MCF 10A (cell line): ENCODE data around the gene NACA. TPM values are rescaled to one million over a fixed set of nuclear protein-coding genes. Genes with fewer than 3 reads are reported as not detected.
"Not testable (repeated sequence)": the region's sequence is repeated elsewhere in the genome, so short reads cannot be mapped to it uniquely, and the experiment has no call there.

Experiments
- BruUV-seq: library from RNA; stranded (reverse); fragments of 400-500 nt; replicated peaks from 2 replicates; lab custom pipeline; 2021; lab: Mats Ljungman, UMichigan
- CTCF ChIA-PET: fragments of 300-600 bp; sonication (Branson Sonifier 250); formaldehyde crosslinking; extraction: SDS; loops from one replicate; lab custom pipeline; 2021; ENCODE audit warnings: antibody characterized with exemption, inconsistent platforms; lab: Yijun Ruan, JAX
- POLR2A ChIA-PET: fragments of 300-600, 350-650 bp; sonication (Branson Sonifier 250); formaldehyde crosslinking; extraction: SDS; loops from one replicate; lab custom pipeline; 2020; ENCODE audit warnings: antibody characterized with exemption, inconsistent platforms; lab: Yijun Ruan, JAX
- DNase-seq: peaks from one replicate; pipeline ENCODE4 v3.0.0-alpha.2; 2018; ENCODE audit not compliant: unreplicated experiment
- H3K27ac Mint-ChIP-seq: one replicate; pipeline ENCODE4 v1.8.0; 2022; ENCODE audit warnings: mild to moderate bottlenecking, low read depth, mixed read lengths; ENCODE audit not compliant: unreplicated experiment
- H3K27me3 Mint-ChIP-seq: one replicate; pipeline ENCODE4 v1.8.0; 2022; ENCODE audit warnings: mixed read lengths; ENCODE audit not compliant: insufficient read depth, unreplicated experiment
- H3K36me3 Mint-ChIP-seq: one replicate; pipeline ENCODE4 v1.8.0; 2022; ENCODE audit warnings: mild to moderate bottlenecking, moderate library complexity, mixed read lengths; ENCODE audit not compliant: insufficient read depth, unreplicated experiment
- H3K4me1 Mint-ChIP-seq: one replicate; pipeline ENCODE4 v1.8.0; 2022; ENCODE audit warnings: mixed read lengths; ENCODE audit not compliant: insufficient read depth, unreplicated experiment
- H3K4me3 Mint-ChIP-seq: one replicate; pipeline ENCODE4 v1.8.0; 2022; ENCODE audit warnings: mild to moderate bottlenecking, moderate library complexity, mixed read lengths; ENCODE audit not compliant: unreplicated experiment
- H3K9me3 Mint-ChIP-seq: one replicate; pipeline ENCODE4 v1.8.0; 2022; ENCODE audit warnings: mixed read lengths; ENCODE audit not compliant: unreplicated experiment
- CTCF ChIP-seq: fragments of 200-600 bp; IDR thresholded peaks from one replicate; pipeline ENCODE4 v1.8.0; 2022; ENCODE audit warnings: antibody characterized with exemption, mild to moderate bottlenecking; ENCODE audit not compliant: unreplicated experiment
- intact Hi-C: fragments of 100-400 bp; cut with micrococcal nuclease; formaldehyde crosslinking; loops from 2 replicates; pipeline ENCODE4 v1.14.1; 2022
- total RNA-seq: library from RNA; stranded (reverse); gene quantifications from 2 replicates; pipeline ENCODE4 v1.2.3, GENCODE V29; 2022

The NACA gene
- total RNA-seq, 1 experiment from 2014 or later = 1,274 TPM

GRCh38 chr12:56753566-56753965 is 28.5 kb upstream of the NACA start:
- ChIA-PET POLR2A (interaction anchor here (0.6 to 1.7 kb wide), 8 partner anchors 28 to 626 kb away, joined by 3 to 6 read pairs (median 3); partner anchors contain the start of genes NACA and PTGES3), CTCF (interaction anchor here (0.7 to 8.0 kb wide), 6 partner anchors 16 to 370 kb away, joined by 3 to 119 read pairs (median 6); partner anchors contain the start of gene ZBTB39)
- no peak for DNase-seq
- Mint-ChIP-seq H3K27me3 (no peaks in the 10 kb centered on the region), H3K27ac (no peak overlapping the region), H3K36me3 (no peaks in the 10 kb centered on the region), H3K4me1 (peaks cover 20% of the 10 kb centered on the region), H3K9me3 (peaks cover 2% of the 10 kb centered on the region), H3K4me3 (no peak overlapping the region)
- TF ChIP-seq CTCF = no peak
- BruUV-seq = no TSS peak
- intact Hi-C loops = no loop called here

DNA sequence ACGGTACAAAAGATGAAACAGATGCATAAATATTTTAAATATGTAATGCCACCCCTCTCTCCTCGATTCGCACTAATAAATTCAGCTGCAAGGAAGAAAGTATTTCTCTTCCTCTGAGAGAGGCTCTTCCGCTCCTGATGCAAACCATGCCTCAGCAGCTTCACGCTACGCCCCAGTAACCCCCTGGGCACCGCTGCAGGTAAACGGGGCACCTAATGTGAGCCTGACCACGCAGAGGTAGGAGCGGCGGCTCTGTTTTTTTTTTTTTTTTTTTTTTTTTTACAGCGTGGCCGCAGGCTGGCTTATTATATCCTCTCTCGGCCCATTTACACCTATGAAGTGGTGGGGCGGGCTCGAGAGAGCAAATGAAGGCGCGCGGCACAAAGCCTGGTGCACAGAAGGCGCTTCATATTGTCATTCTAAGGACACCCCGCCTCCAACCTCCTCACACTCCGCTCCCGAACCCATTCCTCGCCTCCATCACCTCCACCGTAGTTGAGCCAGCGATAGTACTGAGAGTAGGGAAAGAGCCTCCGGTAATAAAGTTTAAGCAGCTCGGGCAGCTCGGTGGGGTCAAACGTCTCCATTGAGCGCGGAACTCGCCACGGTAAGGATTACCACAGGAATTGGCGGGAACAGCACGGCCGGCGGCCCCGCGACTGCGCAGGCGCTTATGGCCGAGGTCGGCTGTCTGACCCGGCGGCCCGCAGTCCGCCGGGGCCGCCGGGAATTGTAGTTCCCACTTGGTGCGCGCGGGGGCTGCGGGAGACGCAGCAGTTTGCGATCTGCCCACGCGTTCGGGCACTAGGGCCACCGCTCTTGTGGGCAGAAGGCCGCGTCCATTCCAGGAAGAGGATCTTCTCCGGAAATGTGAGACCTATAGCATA is 26.9 kb upstream of the NACA start, which contains the start of gene PRIM1:
PRIM1 (minus strand) TSS at position 612 of the 887 bp plus-strand sequence; CDS start at position 587, 25 bp downstream.
- Mint-ChIP-seq H3K4me3 (peak within 1 kb of the TSS; percentile 87), H3K9me3 (no peaks in the 10 kb centered on the region), H3K36me3 (peaks cover 9% of the 10 kb centered on the region), H3K4me1 (peaks cover 20% of the 10 kb centered on the region), H3K27me3 (no peaks in the 10 kb centered on the region), H3K27ac (peak within 1 kb of the TSS; percentile 59)
- BruUV-seq = no TSS peak
- intact Hi-C loops = no loop called here
- peak; percentile 80 for DNase-seq
- ChIA-PET POLR2A (interaction anchor here (0.7 to 2.4 kb wide), 9 partner anchors 9 to 116 kb away, joined by 3 to 13 read pairs (median 5); partner anchors contain the start of genes ATP5F1B, NACA and PTGES3), CTCF (interaction anchor here (0.6 to 0.7 kb wide), 4 partner anchors 41 to 249 kb away, joined by 3 to 4 read pairs (median 4); no protein-coding TSS in a partner anchor)
- TF ChIP-seq CTCF = peak; percentile 63

GRCh38 chr12:56750596-56750995 is 25.5 kb upstream of the NACA start:
- H3K36me3 Mint-ChIP-seq = peaks cover 23% of the 10 kb centered on the region
- BruUV-seq, H3K27me3 Mint-ChIP-seq, H3K9me3 Mint-ChIP-seq, DNase-seq, intact Hi-C loops: not testable (repeated sequence)
- POLR2A ChIA-PET = interaction anchor here (0.5 to 2.4 kb wide), 12 partner anchors 14 to 703 kb away, joined by 3 to 13 read pairs (median 4); partner anchors contain the start of genes ATP5F1B, NACA and PTGES3
- peak overlapping the region; percentile 59 for H3K27ac Mint-ChIP-seq
- peak overlapping the region; percentile 87 for H3K4me3 Mint-ChIP-seq
- CTCF ChIA-PET = interaction anchor here (0.6 to 1.2 kb wide), 3 partner anchors 21 to 183 kb away, joined by 3 to 4 read pairs (median 4); no protein-coding TSS in a partner anchor
- H3K4me1 Mint-ChIP-seq = peaks cover 20% of the 10 kb centered on the region

- Mint-ChIP-seq H3K27ac (no peak overlapping the region), H3K4me1 (peaks cover 20% of the 10 kb centered on the region), H3K27me3 (no peaks in the 10 kb centered on the region), H3K36me3 (peaks cover 30% of the 10 kb centered on the region), H3K9me3 (no peaks in the 10 kb centered on the region), H3K4me3 (no peak overlapping the region)
- intact Hi-C loops = no loop called here
- no peak for DNase-seq
- BruUV-seq = no TSS peak
- TF ChIP-seq CTCF = no peak
- ChIA-PET POLR2A (interaction anchor here (1.2 to 2.0 kb wide), 2 partner anchors 24 to 61 kb away, joined by 8 read pairs; partner anchors contain the start of genes NACA and PTGES3), CTCF (interaction anchor here (0.6 to 1.1 kb wide), 3 partner anchors 99 to 252 kb away, joined by 3 read pairs; no protein-coding TSS in a partner anchor)
Observed at GRCh38 chr12:56749853-56750252, 24.8 kb upstream of the NACA start.
